ENCODE results near the gene NTRK1.

GRCh38 chr1:156895927-156896326 lies 35.3 kb downstream of the NTRK1 start:
- TF ChIP-seq POLR2A (IDR thresholded peaks at IDR 0.05; ENCODE audit: low read depth, low read length) = no peak
- no peak for TF ChIP-seq POLR2AphosphoS5 (IDR thresholded peaks at IDR 0.05; ENCODE audit: low read depth, low read length)
- no peak for TF ChIP-seq PAX5 (IDR thresholded peaks at IDR 0.05; ENCODE audit: insufficient read depth, low read length, severe bottlenecking)

All from GM12891 (cell line).